Erythroblast (primary cell): ENCODE data around the gene PUS1.

Experiments used
- GATA1 ChIP-seq: IDR thresholded peaks from 2 replicates; pipeline ENCODE4 v1.6.1; 2011; ENCODE audit warnings: low read depth, mild to moderate bottlenecking, control low read depth, low read length, moderate library complexity
- POLR2A ChIP-seq: IDR thresholded peaks from 2 replicates; pipeline ENCODE4 v1.6.1; 2011; ENCODE audit warnings: mild to moderate bottlenecking, low read length

DNA sequence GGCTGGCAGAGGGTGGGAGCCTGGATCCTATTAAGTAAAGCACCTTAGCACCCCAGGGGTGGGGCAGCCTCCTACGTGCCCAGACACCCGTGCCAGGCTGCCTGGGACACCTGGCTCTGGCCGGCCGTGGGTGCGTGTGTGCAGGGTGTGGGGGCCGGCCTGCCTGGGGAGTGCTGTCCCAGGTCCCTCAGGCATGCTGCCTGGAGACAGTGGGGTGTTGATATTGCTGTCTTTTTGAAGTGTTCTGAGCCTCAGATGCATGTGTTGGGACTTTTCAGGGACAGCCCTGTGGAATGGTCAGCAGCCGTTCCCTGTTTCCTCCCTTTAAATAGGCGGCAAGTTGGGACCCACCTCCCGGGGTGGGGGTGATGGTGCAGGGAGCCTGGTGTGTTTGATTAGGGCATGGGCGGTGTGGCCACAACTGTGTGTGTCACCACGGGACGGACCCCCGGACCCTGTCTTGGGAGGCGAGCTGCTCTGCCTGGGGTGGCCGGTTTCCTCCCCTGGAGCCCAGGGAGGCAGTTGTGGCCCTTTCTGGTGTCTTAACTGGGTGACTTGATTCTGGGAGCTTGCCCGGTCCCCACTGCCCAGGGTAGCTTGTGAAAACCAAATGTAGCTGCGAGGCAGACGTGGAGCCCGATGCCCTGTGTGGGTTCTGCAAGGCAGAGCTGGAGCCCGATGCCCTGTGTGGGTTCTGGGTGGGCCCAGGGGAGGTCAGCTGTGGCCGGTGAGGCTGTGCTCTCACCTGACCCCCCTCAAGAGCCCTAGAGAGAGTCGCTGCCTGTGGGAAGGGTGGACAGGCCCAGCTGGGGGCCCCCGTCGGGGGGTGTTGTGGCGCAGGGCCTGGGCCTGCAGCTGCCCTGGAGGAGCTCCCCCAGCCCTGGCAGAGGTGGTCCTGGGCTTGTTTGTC lies 26.5 kb upstream of the PUS1 start:
- TF ChIP-seq POLR2A (no peak), GATA1 (no peak)
